ENCODE data around the gene SOCS7.
A peak's percentile ranks its signal among the peaks of the same experiment; 100 is the strongest.

The SOCS7 gene, protein sequence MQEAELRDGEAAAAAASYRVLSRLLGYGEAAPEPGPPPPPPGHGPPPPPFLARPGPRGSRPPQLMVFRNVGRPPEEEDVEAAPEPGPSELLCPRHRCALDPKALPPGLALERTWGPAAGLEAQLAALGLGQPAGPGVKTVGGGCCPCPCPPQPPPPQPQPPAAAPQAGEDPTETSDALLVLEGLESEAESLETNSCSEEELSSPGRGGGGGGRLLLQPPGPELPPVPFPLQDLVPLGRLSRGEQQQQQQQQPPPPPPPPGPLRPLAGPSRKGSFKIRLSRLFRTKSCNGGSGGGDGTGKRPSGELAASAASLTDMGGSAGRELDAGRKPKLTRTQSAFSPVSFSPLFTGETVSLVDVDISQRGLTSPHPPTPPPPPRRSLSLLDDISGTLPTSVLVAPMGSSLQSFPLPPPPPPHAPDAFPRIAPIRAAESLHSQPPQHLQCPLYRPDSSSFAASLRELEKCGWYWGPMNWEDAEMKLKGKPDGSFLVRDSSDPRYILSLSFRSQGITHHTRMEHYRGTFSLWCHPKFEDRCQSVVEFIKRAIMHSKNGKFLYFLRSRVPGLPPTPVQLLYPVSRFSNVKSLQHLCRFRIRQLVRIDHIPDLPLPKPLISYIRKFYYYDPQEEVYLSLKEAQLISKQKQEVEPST

DNA sequence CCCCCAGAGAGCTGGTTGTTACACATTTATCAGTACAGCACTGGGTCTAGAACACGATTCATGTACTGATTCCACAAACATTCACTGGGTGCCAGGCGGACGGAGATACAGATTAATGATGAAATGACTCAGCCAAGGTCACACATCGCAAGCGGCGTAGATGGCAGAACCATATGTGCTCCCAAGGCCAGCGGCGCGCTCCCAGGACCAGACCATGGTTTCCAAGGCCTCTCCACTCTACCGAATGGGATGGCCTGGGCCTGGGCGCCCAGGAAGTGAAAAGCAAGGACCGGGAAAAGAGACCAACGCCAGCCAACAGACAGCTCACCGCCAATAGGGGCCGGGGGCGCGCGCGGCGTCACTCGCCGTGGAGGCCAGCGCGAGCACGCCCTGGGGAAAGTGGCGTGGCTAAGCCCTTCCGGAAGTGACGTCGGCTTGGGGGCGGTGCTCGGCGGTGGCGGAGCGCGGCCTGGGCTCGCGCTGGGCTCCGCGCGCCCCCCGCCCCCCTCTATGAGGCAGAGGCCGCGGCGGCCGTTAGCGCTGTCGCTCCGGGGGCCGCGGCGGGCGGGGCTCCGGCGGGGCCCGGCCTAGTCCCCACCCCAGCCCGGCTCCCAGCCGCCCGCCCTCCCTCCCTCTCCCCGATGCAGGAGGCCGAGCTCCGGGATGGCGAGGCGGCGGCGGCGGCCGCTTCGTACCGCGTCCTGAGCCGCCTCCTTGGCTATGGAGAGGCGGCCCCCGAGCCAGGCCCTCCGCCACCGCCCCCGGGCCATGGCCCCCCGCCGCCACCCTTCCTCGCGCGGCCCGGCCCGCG lies at the start of gene SOCS7:
SOCS7 (plus strand) TSS at position 433 of the 811 bp plus-strand sequence; CDS start at position 642, 209 bp downstream.
- no peak for TF ChIP-seq ZNF274 (IDR thresholded peaks at IDR 0.05; ENCODE audit: low read depth, low read length)
- TF ChIP-seq SUZ12 (IDR thresholded peaks at IDR 0.05; ENCODE audit: extremely low read depth, insufficient read depth, insufficient read length) = no peak
- no peak for TF ChIP-seq YY1 (IDR thresholded peaks at IDR 0.05; ENCODE audit: insufficient read depth, insufficient read length)
- Histone ChIP-seq H3K9me3 (ENCODE audit: insufficient read depth, low read length) (no peaks in the 10 kb centered on the region), H3K36me3 (ENCODE audit: insufficient read depth, insufficient read length, low read length) (no peaks in the 10 kb centered on the region), H3K27me3 (ENCODE audit: insufficient read depth, insufficient read length) (peaks cover 15% of the 10 kb centered on the region), H3K4me1 (ENCODE audit: insufficient read depth, insufficient read length) (peaks cover 3% of the 10 kb centered on the region), H3K9ac (ENCODE audit: insufficient read length, low read depth) (peak within 1 kb of the TSS; percentile 80), H3K4me3 (ENCODE audit: insufficient read length, low read depth) (peak within 1 kb of the TSS; percentile 66)
- DNase-seq (ENCODE audit: low read depth, low spot score) = peak; percentile 66

DNA sequence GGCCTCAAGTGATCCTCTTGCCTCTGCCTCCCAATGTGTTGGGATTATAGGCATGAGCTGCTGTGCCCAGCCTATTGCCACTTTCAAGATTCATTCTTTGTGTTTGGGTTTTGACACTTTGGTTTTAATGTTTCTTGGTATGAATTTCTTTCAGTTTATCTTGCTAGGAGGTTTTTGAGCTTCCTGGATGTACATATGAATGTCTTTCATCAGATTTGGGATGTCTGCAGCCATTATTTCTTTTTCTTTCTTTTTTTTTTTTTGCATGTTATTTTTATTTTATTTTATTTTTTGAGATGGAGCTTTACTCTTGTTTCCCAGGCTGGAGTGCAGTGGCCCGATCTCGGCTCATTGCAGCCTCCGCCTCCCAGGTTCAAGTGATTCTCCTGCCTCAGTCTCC lies 36.1 kb upstream of the SOCS7 start:
- H3K36me3 ChIP-seq (ENCODE audit: insufficient read depth, insufficient read length, low read length) = peaks cover 47% of the 10 kb centered on the region
- no peak overlapping the region for H3K4me3 ChIP-seq (ENCODE audit: insufficient read length, low read depth)
- no peak for TF ChIP-seq YY1 (IDR thresholded peaks at IDR 0.05; ENCODE audit: insufficient read depth, insufficient read length)
- TF ChIP-seq SUZ12 (IDR thresholded peaks at IDR 0.05; ENCODE audit: extremely low read depth, insufficient read depth, insufficient read length) = no peak
- no peak for TF ChIP-seq ZNF274 (IDR thresholded peaks at IDR 0.05; ENCODE audit: low read depth, low read length)
- H3K9ac ChIP-seq (ENCODE audit: insufficient read length, low read depth) = no peak overlapping the region
- no peaks in the 10 kb centered on the region for H3K4me1 ChIP-seq (ENCODE audit: insufficient read depth, insufficient read length)
- no peaks in the 10 kb centered on the region for H3K9me3 ChIP-seq (ENCODE audit: insufficient read depth, low read length)
- no peaks in the 10 kb centered on the region for H3K27me3 ChIP-seq (ENCODE audit: insufficient read depth, insufficient read length)
- DNase-seq (ENCODE audit: low read depth, low spot score) = no peak

DNA sequence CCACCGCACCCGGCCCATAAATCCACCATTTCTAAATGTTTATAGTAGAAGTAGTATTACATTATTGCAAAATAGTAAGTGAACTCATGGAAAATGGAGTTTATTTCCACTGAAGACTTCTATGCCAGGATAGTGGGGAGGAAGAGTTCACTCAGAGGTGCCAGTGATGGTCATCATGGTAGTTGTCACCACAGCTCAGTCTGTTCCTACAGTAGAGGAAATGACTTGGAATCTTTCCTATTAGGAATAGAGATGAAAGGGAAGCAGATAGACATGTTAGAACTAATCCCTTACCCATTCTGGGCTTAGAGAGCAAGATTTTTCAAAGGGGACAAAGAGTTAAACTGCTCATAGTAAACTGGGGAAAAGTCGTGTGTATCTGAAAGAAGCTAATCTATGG lies 34.6 kb upstream of the SOCS7 start:
- H3K36me3 ChIP-seq (ENCODE audit: insufficient read depth, insufficient read length, low read length) = peaks cover 52% of the 10 kb centered on the region
- H3K9me3 ChIP-seq (ENCODE audit: insufficient read depth, low read length) = no peaks in the 10 kb centered on the region
- TF ChIP-seq ZNF274 (IDR thresholded peaks at IDR 0.05; ENCODE audit: low read depth, low read length) (no peak), YY1 (IDR thresholded peaks at IDR 0.05; ENCODE audit: insufficient read depth, insufficient read length) (no peak), SUZ12 (IDR thresholded peaks at IDR 0.05; ENCODE audit: extremely low read depth, insufficient read depth, insufficient read length) (no peak)
- H3K4me1 ChIP-seq (ENCODE audit: insufficient read depth, insufficient read length) = no peaks in the 10 kb centered on the region
- DNase-seq (ENCODE audit: low read depth, low spot score) = no peak
- H3K27me3 ChIP-seq (ENCODE audit: insufficient read depth, insufficient read length) = no peaks in the 10 kb centered on the region
- no peak overlapping the region for H3K4me3 ChIP-seq (ENCODE audit: insufficient read length, low read depth)
- no peak overlapping the region for H3K9ac ChIP-seq (ENCODE audit: insufficient read length, low read depth)

DNA sequence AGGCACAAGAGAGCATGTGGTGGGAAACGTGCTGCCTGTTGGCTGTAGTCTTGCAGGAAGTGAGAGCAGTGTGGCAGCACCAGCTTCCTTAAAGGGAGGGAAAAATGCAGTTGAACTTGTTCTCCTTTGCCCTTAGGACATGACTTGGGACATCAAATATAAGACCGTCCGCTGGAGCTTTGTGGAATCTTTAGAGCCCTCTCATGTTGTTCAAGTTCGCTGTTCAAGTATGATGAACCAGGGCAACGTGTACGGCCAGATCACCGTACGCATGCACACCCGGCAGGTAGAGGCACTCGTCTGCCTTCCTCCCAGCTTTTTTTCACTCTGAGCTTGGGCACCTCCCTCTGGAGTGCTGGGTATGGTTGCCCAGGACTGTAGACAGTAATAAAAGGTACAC lies 31.2 kb upstream of the SOCS7 start:
- peak overlapping the region; percentile 9 for H3K9ac ChIP-seq (ENCODE audit: insufficient read length, low read depth)
- H3K27me3 ChIP-seq (ENCODE audit: insufficient read depth, insufficient read length) = no peaks in the 10 kb centered on the region
- no peak for DNase-seq (ENCODE audit: low read depth, low spot score)
- peaks cover 67% of the 10 kb centered on the region for H3K36me3 ChIP-seq (ENCODE audit: insufficient read depth, insufficient read length, low read length)
- TF ChIP-seq ZNF274 (IDR thresholded peaks at IDR 0.05; ENCODE audit: low read depth, low read length) (no peak), YY1 (IDR thresholded peaks at IDR 0.05; ENCODE audit: insufficient read depth, insufficient read length) (no peak), SUZ12 (IDR thresholded peaks at IDR 0.05; ENCODE audit: extremely low read depth, insufficient read depth, insufficient read length) (no peak)
- H3K9me3 ChIP-seq (ENCODE audit: insufficient read depth, low read length) = no peaks in the 10 kb centered on the region
- peaks cover 3% of the 10 kb centered on the region for H3K4me1 ChIP-seq (ENCODE audit: insufficient read depth, insufficient read length)
- H3K4me3 ChIP-seq (ENCODE audit: insufficient read length, low read depth) = no peak overlapping the region

DNA sequence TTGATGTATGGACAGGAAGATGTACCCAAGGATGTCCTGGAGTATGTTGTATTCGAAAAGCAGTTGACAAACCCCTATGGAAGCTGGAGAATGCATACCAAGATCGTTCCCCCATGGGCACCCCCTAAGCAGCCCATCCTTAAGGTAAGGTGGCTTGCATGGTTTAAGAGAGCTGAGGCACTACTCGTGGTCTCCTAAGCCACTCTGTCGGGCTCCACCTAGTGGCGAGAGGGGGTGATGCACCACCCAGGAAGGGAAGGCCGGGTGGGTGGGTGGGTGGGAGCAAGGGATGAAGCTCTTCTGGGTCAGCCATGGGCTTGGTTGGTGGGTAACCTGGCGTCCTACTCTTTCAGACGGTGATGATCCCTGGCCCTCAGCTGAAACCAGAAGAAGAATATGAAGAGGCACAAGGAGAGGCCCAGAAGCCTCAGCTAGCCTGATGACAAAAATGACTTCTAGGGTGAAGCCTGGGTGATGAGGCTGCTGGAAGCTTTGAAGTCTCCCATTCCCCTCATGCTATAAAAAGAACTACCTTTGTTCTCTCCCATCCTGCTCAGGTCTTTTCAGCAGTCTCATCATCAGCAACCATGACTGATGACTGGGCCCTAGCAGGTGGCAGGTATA lies 29.4 kb upstream of the SOCS7 start:
- Histone ChIP-seq H3K4me3 (ENCODE audit: insufficient read length, low read depth) (no peak overlapping the region), H3K9ac (ENCODE audit: insufficient read length, low read depth) (no peak overlapping the region), H3K9me3 (ENCODE audit: insufficient read depth, low read length) (no peaks in the 10 kb centered on the region), H3K27me3 (ENCODE audit: insufficient read depth, insufficient read length) (no peaks in the 10 kb centered on the region), H3K36me3 (ENCODE audit: insufficient read depth, insufficient read length, low read length) (peaks cover 60% of the 10 kb centered on the region), H3K4me1 (ENCODE audit: insufficient read depth, insufficient read length) (peaks cover 5% of the 10 kb centered on the region)
- no peak for DNase-seq (ENCODE audit: low read depth, low spot score)
- TF ChIP-seq SUZ12 (IDR thresholded peaks at IDR 0.05; ENCODE audit: extremely low read depth, insufficient read depth, insufficient read length) (no peak), YY1 (IDR thresholded peaks at IDR 0.05; ENCODE audit: insufficient read depth, insufficient read length) (no peak), ZNF274 (IDR thresholded peaks at IDR 0.05; ENCODE audit: low read depth, low read length) (no peak)

DNA sequence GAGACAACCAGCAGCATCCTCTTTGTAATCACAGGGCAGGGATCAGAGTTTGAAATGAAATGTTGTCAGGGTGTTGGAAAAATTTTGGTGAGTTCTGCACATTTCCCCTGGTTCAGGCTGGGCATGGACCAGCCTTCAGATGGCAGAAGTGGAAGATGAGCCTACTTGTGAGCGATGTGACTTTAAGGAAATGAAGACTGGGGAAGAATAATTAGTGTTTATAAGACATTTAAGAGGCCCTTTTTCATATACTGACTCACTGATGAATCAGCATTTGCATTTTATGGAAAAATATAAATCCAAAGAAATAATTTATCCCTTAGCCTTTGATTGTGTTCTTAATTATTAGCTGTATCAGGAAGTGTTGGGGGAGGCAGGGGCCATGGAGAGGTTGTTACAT lies 28.7 kb upstream of the SOCS7 start:
- H3K9ac ChIP-seq (ENCODE audit: insufficient read length, low read depth) = no peak overlapping the region
- no peaks in the 10 kb centered on the region for H3K27me3 ChIP-seq (ENCODE audit: insufficient read depth, insufficient read length)
- TF ChIP-seq ZNF274 (IDR thresholded peaks at IDR 0.05; ENCODE audit: low read depth, low read length) = no peak
- no peak for TF ChIP-seq SUZ12 (IDR thresholded peaks at IDR 0.05; ENCODE audit: extremely low read depth, insufficient read depth, insufficient read length)
- no peak for TF ChIP-seq YY1 (IDR thresholded peaks at IDR 0.05; ENCODE audit: insufficient read depth, insufficient read length)
- peaks cover 5% of the 10 kb centered on the region for H3K4me1 ChIP-seq (ENCODE audit: insufficient read depth, insufficient read length)
- H3K9me3 ChIP-seq (ENCODE audit: insufficient read depth, low read length) = no peaks in the 10 kb centered on the region
- H3K4me3 ChIP-seq (ENCODE audit: insufficient read length, low read depth) = no peak overlapping the region
- no peak for DNase-seq (ENCODE audit: low read depth, low spot score)
- H3K36me3 ChIP-seq (ENCODE audit: insufficient read depth, insufficient read length, low read length) = peaks cover 60% of the 10 kb centered on the region

Data from NT2/D1 (cell line).